Caco-2 (cell line): ENCODE results near the gene KNSTRN. TPM values are rescaled to one million over a fixed set of nuclear protein-coding genes. Genes with fewer than 3 reads are reported as not detected.

Experiments
- BruUV-seq: library from RNA; stranded (reverse); fragments of 400-500 nt; replicated peaks from 2 replicates; lab custom pipeline; 2021; lab: Mats Ljungman, UMichigan
- CTCF ChIA-PET: fragments of 300-600 bp; sonication (Branson Sonifier 250); formaldehyde crosslinking; loops from one replicate; lab custom pipeline; 2022; ENCODE audit warnings: antibody characterized with exemption; lab: Charles Lee
- POLR2A ChIA-PET: fragments of 300-600 bp; sonication (Branson Sonifier 250); formaldehyde crosslinking; loops from one replicate; lab custom pipeline; 2022; ENCODE audit warnings: antibody characterized with exemption; lab: Charles Lee
- DNase-seq, 2 experiments: peaks; one replicate each; pipeline versions ENCODE4 v3.0.0 to v3.0.0-alpha.2; 2020 to 2022
- H3K27me3 ChIP-seq: replicated peaks from 2 replicates; pipeline ENCODE4 v1.6.0; 2011; ENCODE audit warnings: low read length; ENCODE audit not compliant: control insufficient read depth, insufficient read depth
- H3K36me3 ChIP-seq: 2 replicates; pipeline ENCODE4 v1.5.1; 2011; ENCODE audit warnings: low read length; ENCODE audit not compliant: control insufficient read depth, insufficient read depth
- H3K4me1 ChIP-seq: fragments of 250-450 bp; sonication (Bioruptor Pico); 2 replicates; pipeline ENCODE4 v1.5.1; 2020; ENCODE audit warnings: mild to moderate bottlenecking
- H3K4me3 ChIP-seq: 2 replicates; pipeline ENCODE4 v1.5.1; 2011; ENCODE audit warnings: low read depth, mild to moderate bottlenecking, control low read depth, low read length
- H3K9me3 ChIP-seq: fragments of 250-450 bp; sonication (Bioruptor Pico); 2 replicates; pipeline ENCODE4 v1.5.1; 2020; ENCODE audit warnings: mild to moderate bottlenecking, moderate library complexity
- H3K27ac Mint-ChIP-seq: one replicate; pipeline ENCODE4 v1.8.0; 2022; ENCODE audit warnings: mixed read lengths; ENCODE audit not compliant: unreplicated experiment
- H3K27me3 Mint-ChIP-seq: one replicate; pipeline ENCODE4 v1.8.0; 2022; ENCODE audit warnings: mixed read lengths; ENCODE audit not compliant: insufficient read depth, unreplicated experiment
- H3K36me3 Mint-ChIP-seq: one replicate; pipeline ENCODE4 v1.8.0; 2022; ENCODE audit warnings: mild to moderate bottlenecking, mixed read lengths; ENCODE audit not compliant: insufficient read depth, unreplicated experiment
- H3K4me1 Mint-ChIP-seq: one replicate; pipeline ENCODE4 v1.8.0; 2022; ENCODE audit warnings: low read depth, mixed read lengths; ENCODE audit not compliant: unreplicated experiment
- H3K4me3 Mint-ChIP-seq: one replicate; pipeline ENCODE4 v1.8.0; 2022; ENCODE audit warnings: mild to moderate bottlenecking, moderate library complexity, mixed read lengths; ENCODE audit not compliant: unreplicated experiment
- H3K9me3 Mint-ChIP-seq: one replicate; pipeline ENCODE4 v1.8.0; 2022; ENCODE audit warnings: mixed read lengths; ENCODE audit not compliant: unreplicated experiment
- intact Hi-C: fragments of 100-400 bp; cut with micrococcal nuclease; formaldehyde crosslinking; loops from one replicate; pipeline ENCODE4 v1.10.0; 2022; ENCODE audit not compliant: unreplicated experiment
- total RNA-seq: library from RNA; stranded (reverse); gene quantifications from 2 replicates; pipeline ENCODE4 v1.2.3, GENCODE V29; 2022
- TF ChIP-seq, protein P1 (sequence below), 2 experiments: fragments of 200-600 bp in 1 of 2; IDR thresholded peaks; 1 replicate in 1 of 2; 2 replicates in 1 of 2; pipeline versions ENCODE4 v1.5.1 to v1.8.0; 2011 to 2022; ENCODE audit warnings: antibody characterized with exemption in 1 of 2, control low read depth in 1 of 2, inconsistent platforms in 1 of 2, low read depth in 1 of 2, low read length in 1 of 2, mild to moderate bottlenecking in 1 of 2, moderate library complexity in 1 of 2; ENCODE audit not compliant: insufficient read depth in 1 of 2, severe bottlenecking in 1 of 2, unreplicated experiment in 1 of 2

The KNSTRN gene
- total RNA-seq, 1 experiment from 2014 or later, result 74.7 TPM

- peaks cover 47% of the 10 kb centered on the region for H3K36me3 Mint-ChIP-seq
- intact Hi-C loops, result no loop called here
- no TSS peak for BruUV-seq
Measured at GRCh38 chr15:40410476-40410875, 28.0 kb downstream of the KNSTRN start.

GRCh38 chr15:40412095-40412759 is 29.7 kb downstream of the KNSTRN start:
- ChIA-PET POLR2A (no interaction called here), CTCF (no interaction called here)
- intact Hi-C loops, result no loop called here
- Mint-ChIP-seq H3K9me3 (no peaks in the 10 kb centered on the region), H3K4me1 (no peaks in the 10 kb centered on the region), H3K4me3 (no peak overlapping the region), H3K36me3 (peaks cover 37% of the 10 kb centered on the region), H3K27ac (no peak overlapping the region), H3K27me3 (no peaks in the 10 kb centered on the region)
- H3K36me3 ChIP-seq, result peaks cover 2% of the 10 kb centered on the region
- TF ChIP-seq, protein P1, sequence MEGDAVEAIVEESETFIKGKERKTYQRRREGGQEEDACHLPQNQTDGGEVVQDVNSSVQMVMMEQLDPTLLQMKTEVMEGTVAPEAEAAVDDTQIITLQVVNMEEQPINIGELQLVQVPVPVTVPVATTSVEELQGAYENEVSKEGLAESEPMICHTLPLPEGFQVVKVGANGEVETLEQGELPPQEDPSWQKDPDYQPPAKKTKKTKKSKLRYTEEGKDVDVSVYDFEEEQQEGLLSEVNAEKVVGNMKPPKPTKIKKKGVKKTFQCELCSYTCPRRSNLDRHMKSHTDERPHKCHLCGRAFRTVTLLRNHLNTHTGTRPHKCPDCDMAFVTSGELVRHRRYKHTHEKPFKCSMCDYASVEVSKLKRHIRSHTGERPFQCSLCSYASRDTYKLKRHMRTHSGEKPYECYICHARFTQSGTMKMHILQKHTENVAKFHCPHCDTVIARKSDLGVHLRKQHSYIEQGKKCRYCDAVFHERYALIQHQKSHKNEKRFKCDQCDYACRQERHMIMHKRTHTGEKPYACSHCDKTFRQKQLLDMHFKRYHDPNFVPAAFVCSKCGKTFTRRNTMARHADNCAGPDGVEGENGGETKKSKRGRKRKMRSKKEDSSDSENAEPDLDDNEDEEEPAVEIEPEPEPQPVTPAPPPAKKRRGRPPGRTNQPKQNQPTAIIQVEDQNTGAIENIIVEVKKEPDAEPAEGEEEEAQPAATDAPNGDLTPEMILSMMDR (IDR thresholded peaks at IDR 0.05; ENCODE audit: insufficient read depth in 1 of 2, low read depth in 1 of 2, low read length in 1 of 2, severe bottlenecking in 1 of 2, unreplicated experiment in 1 of 2), result no peak
- H3K4me1 ChIP-seq, result no peaks in the 10 kb centered on the region
- no peaks in the 10 kb centered on the region for H3K27me3 ChIP-seq
- H3K4me3 ChIP-seq, result no peak overlapping the region
- no peak for DNase-seq
- H3K9me3 ChIP-seq, result no peaks in the 10 kb centered on the region
- BruUV-seq, result no TSS peak

More at GRCh38 chr15:40410476-40410875, 28.0 kb downstream of the KNSTRN start:
- Histone ChIP-seq H3K27me3 (no peaks in the 10 kb centered on the region), H3K4me1 (0 out of 2 replicates have a peak, but pooled peaks cover 5% of the 10 kb centered on the region), H3K9me3 (no peaks in the 10 kb centered on the region), H3K4me3 (no peak overlapping the region), H3K36me3 (peaks cover 2% of the 10 kb centered on the region)
- H3K4me1 Mint-ChIP-seq, result no peaks in the 10 kb centered on the region
- no peak for DNase-seq
- no peak overlapping the region for H3K27ac Mint-ChIP-seq
- TF ChIP-seq, protein P1 (IDR thresholded peaks at IDR 0.05; ENCODE audit: insufficient read depth in 1 of 2, low read depth in 1 of 2, low read length in 1 of 2, severe bottlenecking in 1 of 2, unreplicated experiment in 1 of 2), result no peak
- H3K4me3 Mint-ChIP-seq, result no peak overlapping the region
- ChIA-PET POLR2A (no interaction called here), CTCF (interaction anchor here (1.6 kb wide), 1 partner anchor 87 kb away, joined by 5 read pairs; the partner anchor contains the start of gene INAFM2)
- no peaks in the 10 kb centered on the region for H3K27me3 Mint-ChIP-seq
- no peaks in the 10 kb centered on the region for H3K9me3 Mint-ChIP-seq

DNA sequence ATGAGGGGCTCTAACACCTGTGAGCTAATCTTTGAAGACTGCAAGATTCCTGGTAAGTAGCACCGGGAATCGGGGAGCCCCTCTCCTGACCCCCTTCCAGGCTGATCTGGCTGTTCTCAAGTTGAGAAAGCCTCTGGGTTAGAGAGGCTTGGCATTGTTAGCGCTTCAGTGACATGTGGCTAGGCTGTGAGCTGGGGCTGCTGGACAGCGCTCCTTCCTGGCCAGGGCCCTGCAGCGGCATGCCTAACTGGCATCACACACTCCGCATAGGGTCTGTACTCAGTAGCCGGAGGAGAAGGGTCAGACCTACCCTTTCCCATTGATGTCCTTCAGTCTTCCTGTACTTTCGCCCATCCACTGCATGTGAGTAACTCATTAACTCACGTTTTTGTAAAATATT is 30.5 kb downstream of the KNSTRN start:
- H3K4me3 Mint-ChIP-seq, result no peak overlapping the region
- intact Hi-C loops, result no loop called here
- TF ChIP-seq, protein P1 (IDR thresholded peaks at IDR 0.05; ENCODE audit: insufficient read depth in 1 of 2, low read depth in 1 of 2, low read length in 1 of 2, severe bottlenecking in 1 of 2, unreplicated experiment in 1 of 2), result no peak
- H3K4me3 ChIP-seq, result no peak overlapping the region
- ChIA-PET CTCF (no interaction called here), POLR2A (no interaction called here)
- no TSS peak for BruUV-seq
- H3K36me3 ChIP-seq, result peaks cover 2% of the 10 kb centered on the region
- no peaks in the 10 kb centered on the region for H3K9me3 ChIP-seq
- DNase-seq, result no peak
- H3K27me3 ChIP-seq, result no peaks in the 10 kb centered on the region
- no peaks in the 10 kb centered on the region for H3K9me3 Mint-ChIP-seq
- no peak overlapping the region for H3K27ac Mint-ChIP-seq
- H3K4me1 Mint-ChIP-seq, result no peaks in the 10 kb centered on the region
- H3K4me1 ChIP-seq, result no peaks in the 10 kb centered on the region
- peaks cover 37% of the 10 kb centered on the region for H3K36me3 Mint-ChIP-seq
- no peaks in the 10 kb centered on the region for H3K27me3 Mint-ChIP-seq
